GM23338 (cell line): Measurements from ENCODE around the gene BRME1.

ENCODE experiments used
- EZH2 ChIP-seq: fragments of 200-600 bp; sonication (generic); IDR thresholded peaks from one replicate; pipeline ENCODE4 v1.8.0; 2017; ENCODE audit warnings: antibody characterized with exemption, mild to moderate bottlenecking, low read depth; ENCODE audit not compliant: unreplicated experiment
- EZH2phosphoT487 ChIP-seq: fragments of 200-600 bp; sonication (generic); IDR thresholded peaks from one replicate; pipeline ENCODE4 v1.8.1; 2018; ENCODE audit warnings: antibody characterized with exemption; ENCODE audit not compliant: unreplicated experiment
- POLR2AphosphoS5 ChIP-seq: IDR thresholded peaks from 2 replicates; pipeline ENCODE4 v1.6.1; 2016; ENCODE audit warnings: antibody characterized with exemption, low read depth
- TF ChIP-seq, protein P1 (sequence below), 2 experiments: fragments of 200-600 bp in 1 of 2; sonication (generic) in 1 of 2; conservative IDR thresholded peaks; 2 replicates each; pipeline versions ENCODE4 v1.5.1 to v1.6.1; 2016 to 2017; ENCODE audit warnings: antibody characterized with exemption in 2 of 2, low read depth in 2 of 2, mild to moderate bottlenecking in 2 of 2, moderate library complexity in 1 of 2

DNA sequence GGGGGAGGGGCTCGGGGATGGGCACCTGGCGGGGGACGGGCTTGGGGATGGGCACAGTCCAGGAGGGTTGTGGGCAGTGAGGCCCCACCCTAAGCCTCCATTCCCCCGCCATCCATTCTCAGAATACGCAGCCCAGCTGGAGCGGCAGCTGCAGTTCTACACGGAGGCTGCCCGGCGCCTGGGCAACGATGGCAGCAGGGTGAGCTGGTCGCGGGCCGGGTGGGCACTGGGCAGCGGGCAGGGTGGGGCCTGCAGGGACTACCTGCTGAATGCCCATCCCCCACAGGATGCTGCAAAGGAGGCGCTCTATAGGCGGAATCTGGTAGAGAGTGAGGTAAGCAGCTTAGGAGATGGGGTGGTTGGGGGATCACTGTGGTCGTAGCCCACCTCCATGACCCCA is 24.0 kb upstream of the BRME1 start:
- TF ChIP-seq, protein P1, sequence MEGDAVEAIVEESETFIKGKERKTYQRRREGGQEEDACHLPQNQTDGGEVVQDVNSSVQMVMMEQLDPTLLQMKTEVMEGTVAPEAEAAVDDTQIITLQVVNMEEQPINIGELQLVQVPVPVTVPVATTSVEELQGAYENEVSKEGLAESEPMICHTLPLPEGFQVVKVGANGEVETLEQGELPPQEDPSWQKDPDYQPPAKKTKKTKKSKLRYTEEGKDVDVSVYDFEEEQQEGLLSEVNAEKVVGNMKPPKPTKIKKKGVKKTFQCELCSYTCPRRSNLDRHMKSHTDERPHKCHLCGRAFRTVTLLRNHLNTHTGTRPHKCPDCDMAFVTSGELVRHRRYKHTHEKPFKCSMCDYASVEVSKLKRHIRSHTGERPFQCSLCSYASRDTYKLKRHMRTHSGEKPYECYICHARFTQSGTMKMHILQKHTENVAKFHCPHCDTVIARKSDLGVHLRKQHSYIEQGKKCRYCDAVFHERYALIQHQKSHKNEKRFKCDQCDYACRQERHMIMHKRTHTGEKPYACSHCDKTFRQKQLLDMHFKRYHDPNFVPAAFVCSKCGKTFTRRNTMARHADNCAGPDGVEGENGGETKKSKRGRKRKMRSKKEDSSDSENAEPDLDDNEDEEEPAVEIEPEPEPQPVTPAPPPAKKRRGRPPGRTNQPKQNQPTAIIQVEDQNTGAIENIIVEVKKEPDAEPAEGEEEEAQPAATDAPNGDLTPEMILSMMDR (conservative IDR thresholded peaks at IDR 0.05; ENCODE audit: low read depth in 2 of 2), result no peak
- TF ChIP-seq POLR2AphosphoS5, result no peak
- no peak for TF ChIP-seq EZH2
- TF ChIP-seq EZH2phosphoT487, result no peak
